CD4-positive, alpha-beta T cell treated with Interleukin-4 for 1 hour (primary cell): Measurements from ENCODE around the gene SLC4A5.

Source experiments
- DNase-seq, 2 donors: peaks; one replicate each; pipeline ENCODE4 v3.0.0-alpha.2; 2020 to 2022

The SLC4A5 gene

DNA sequence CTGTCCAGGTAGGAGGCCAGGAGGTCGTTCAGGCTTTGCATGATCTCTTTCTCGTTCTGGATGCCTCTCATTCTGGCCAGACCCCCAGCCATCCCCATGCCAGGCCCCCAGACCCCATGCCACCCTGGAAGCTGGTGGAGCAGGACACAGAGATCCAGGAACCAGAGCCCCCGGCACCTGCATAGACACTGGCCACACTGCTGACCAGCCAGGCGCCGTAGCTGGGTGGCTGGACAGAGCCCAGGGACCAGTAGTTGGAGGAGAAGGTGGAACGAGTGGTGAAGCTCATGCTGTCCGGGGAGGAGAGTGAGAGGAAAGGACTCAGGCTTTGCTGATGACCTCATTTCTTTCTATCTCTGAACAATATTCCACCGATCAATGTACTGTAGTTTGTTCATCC lies 35.5 kb downstream of the SLC4A5 start:
- DNase-seq = no peak

DNA sequence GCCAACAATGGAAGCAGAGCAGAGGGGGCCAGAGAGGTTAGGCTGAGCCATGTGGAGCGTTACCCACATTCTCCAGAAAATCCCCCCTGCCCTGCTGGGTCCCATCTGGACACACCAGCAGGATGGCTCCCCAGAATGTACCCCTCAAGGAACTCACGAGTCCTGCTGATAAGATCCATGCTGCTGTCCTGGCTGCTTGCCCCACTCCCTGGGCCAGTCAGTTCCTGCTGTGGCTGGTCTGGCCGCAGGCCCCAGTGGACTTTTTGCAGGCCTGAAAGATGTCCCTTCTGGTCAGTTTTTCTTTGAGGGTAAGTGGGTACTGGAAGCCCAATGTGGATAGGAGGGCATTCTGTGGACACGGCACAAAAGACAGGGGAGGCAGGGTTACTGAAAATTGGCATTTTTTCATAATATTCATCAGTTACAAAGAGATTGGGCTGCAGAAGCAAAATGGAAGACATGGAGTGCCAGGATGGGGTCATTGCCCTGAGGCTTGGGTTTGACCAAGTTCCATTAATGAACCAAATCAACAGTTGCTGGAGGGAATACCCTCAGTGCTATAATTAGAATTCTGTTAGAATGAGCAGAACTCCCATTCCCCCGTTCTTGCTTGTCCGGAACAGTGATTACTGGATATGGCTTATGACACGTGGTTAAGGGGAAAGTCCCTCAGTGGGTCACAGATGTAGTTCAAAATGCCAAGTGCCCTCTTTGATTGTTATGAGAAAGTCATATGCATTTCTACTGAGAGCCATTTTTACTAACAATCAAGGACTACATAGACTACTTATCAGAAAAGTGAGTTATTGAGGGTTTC lies 38.7 kb downstream of the SLC4A5 start:
- peak in 1 of 2 donors; percentile 3 for DNase-seq

DNA sequence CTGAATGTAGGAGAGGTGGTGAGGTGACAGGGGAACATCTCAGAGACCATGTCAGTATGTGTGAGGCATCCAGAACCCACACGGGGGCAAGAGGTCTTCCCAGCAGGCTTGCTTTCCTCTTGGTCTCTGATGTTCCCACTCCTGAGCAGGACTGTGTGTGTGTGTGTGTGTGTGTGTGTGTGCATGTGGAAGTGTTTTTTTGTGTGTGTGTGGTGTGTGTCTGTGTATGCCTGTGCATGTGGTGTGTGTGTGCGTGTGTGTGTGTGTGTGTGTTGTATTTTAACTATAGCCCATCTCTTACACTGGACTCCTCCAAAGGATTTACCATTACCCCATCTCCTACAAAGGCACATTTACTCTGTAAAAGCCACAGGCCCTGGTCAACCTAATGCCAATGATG lies 40.4 kb downstream of the SLC4A5 start:
- DNase-seq = no peak

DNA sequence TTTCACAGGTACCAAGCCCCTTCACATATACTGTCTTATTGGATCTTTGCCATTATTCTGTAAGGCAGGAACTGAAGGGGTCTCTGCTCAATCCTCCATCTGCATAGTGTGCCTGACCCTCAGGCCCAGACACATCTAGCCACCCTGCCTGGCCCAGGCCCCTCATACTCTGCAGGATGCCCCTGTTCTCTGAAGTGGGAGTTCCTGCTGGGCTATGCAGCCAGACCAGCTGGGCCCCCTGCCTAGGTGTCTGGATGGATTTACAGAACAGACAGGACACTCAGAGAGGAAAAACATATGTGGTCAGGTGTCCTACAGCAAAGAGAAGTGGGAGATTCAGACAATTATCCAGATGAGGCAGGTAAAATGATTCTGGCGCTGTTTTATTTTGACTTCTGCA lies 42.0 kb downstream of the SLC4A5 start:
- no peak for DNase-seq

GRCh38 chr2:74300506-74300905 lies 42.7 kb downstream of the SLC4A5 start:
- no peak for DNase-seq

DNA sequence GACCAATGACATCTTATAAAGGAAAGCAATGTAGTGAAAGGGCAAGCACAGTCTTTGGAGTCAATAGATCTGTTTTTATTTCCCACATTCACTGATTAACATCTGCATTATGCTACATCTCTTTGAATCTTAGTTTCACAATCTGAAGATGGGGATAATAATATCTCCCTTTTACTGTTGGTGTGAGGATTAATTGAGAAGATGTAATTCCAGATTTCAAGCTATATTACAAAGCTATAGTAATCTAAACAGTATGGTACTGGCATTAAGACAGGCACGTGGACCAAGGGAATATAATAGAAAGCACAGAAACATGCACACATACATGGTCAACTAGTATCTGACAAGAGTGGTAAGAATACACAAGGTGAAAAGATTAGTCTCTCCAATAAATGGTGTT lies 45.3 kb downstream of the SLC4A5 start:
- no peak for DNase-seq

DNA sequence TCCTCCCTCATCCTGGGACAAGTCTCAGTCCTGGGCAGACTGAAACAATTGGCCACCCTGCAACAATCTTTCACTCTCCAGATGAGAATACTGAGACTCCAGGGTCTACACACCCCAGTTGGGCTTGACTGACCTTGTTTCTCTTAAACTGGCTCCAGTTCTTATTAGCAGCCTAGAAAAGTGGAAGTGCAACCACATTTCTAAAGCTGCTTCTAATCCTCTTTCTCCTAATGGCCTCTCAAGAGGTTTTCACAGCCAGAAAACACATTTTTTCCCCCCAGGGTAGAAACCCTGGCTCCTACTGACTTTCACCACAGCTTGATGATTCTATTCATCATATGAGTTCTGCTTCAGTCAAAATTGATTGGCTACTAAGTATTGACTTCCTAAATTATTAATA lies 45.8 kb downstream of the SLC4A5 start:
- DNase-seq = no peak

- no peak for DNase-seq
These were observed 49.8 kb downstream of the SLC4A5 start for GRCh38 chr2:74293191-74293991.

DNA sequence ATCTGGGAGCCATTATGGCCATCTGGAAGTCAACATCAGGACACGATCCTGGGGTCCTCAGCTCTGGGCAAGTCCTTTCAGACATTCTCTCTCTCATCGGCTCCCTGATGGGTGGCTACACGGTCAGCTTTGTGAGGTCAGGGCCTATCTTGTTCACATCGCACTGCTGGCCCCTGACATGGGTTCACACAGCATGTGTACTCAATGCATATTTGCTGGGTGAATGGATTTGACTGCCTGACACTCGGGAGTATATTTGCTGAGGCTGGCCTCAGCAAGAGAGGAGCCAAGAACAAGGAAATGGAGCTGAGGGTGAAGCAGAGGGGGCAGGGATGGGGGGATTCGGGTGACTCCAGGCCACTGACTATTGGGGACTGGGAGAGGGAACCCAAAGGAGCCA lies 50.5 kb downstream of the SLC4A5 start:
- DNase-seq = no peak

- no peak for DNase-seq
These were observed 51.2 kb downstream of the SLC4A5 start for GRCh38 chr2:74291886-74292621.

- DNase-seq = peak in 1 of 2 donors; percentile 82
These were observed 52.0 kb downstream of the SLC4A5 start for GRCh38 chr2:74291218-74291544.

GRCh38 chr2:74290466-74291217 lies 52.6 kb downstream of the SLC4A5 start:
- peak; percentile 71 to 81 for DNase-seq

DNA sequence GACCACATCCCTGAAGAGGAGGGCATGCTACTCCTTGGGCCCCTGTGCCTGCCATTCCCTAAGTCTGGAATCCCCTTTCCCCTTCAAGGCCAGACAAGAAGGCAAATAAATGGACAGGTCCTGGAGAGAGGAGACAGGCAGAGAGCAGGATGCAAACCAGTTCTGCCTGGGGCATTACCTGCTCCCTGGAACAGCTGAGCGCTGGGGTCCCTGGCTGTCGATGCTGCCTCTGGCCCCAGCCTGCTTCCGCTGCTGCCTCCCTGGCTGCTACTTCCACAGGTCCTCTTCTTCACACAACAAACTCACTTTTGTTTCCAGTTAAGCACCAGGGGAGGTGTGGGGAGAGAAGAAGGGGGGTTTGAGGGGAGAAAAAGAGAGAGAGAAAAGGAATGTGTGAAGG lies 53.1 kb downstream of the SLC4A5 start:
- no peak for DNase-seq

DNA sequence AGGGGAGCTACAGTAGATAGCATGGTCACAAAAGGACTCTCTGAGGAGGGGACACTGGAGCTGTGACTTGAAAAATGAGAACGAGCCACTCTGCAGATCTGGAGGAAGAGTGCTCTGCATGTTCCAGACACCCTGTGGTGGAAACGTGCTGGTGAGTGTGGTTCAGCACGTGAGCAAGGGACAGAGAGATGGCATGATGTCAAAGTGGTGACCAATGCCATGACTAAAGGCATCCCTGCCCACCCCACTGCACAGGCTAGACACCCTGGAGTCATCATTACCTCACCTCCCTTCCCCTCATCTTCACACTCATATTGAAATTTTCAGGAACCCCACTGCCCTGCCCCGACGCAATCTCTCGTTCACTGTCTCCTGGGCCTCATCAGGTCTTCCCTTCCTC lies 56.5 kb downstream of the SLC4A5 start:
- DNase-seq = no peak

- DNase-seq = no peak
These were observed 61.9 kb downstream of the SLC4A5 start for GRCh38 chr2:74281141-74281975.

DNA sequence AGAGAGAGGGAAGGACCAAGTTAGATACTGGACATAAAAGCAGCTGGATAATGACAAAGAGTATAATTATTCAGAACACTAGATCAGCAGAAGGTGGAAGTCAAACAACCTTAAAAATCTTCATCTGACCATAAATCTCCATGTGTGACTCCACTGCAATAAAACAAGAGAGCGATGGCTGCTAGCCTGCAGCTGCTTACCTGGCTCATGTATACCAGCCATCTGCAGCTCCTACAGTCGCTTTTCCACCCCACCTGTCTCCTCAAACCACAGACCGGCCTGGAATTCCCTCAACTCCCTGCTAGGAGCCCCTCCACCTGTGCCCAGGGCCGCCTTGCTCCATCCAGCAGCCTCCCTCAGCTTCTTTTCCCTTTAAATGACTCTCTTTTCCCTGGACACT lies 64.5 kb downstream of the SLC4A5 start:
- no peak for DNase-seq

DNA sequence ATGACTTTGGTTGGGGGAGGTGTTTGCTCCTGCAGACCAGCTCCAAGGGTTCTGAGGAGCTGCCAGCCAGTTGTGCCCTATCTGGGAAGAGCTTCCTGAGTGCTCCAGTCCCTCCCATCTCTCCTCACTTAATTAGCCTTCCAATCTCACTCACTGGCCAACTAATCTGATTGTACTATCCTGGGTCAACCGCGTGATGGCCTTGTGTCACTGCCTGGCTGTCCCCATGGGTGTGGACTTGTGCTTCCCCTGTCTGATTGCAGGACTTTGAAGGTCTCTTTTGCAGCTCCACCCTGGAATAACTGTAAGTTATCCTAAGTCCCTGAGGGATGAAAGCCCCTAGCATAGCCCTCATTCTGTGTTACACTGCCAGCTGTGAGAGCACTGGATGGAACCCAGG lies 65.0 kb downstream of the SLC4A5 start:
- DNase-seq = no peak

DNA sequence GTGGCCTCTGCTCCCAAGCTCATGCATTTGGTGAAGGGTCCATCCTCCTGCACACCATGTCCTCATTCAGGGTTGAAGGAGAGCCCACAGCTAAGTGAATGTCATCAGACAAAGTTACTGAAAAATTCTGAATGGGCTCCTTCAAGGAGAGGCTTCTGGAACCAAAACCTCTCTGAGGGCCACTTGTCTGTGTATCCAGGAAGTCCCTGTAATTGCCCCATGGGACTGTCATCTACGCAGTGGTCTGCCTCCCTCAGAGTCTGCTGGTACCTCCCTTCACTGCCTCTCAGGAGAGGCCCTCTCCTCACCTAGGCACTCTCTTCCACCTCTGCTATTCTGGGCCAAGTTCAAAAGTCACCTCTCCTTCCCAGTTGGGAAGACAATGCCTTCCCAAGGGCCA lies 68.0 kb downstream of the SLC4A5 start:
- no peak for DNase-seq

DNA sequence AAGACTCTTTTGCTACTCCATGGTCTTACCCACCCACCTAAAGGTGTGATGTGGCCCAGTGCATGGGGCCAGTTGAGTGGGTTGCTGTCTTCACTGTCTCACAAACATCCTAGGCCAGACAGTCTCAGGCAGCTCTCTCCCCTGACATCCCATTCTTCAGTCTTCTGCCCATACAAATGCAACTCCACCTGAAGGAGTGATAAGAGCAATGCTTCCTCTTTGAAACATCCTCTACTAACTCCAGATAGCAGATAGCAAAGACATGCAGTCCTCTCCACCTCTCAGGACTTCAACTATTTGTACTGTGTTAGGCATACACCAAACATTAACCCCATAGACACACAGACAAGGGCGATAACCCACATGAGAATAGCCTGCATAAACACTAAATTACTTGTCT lies 73.5 kb downstream of the SLC4A5 start:
- no peak for DNase-seq

- peak; percentile 76 to 87 for DNase-seq
These were observed 76.1 kb downstream of the SLC4A5 start for GRCh38 chr2:74267068-74267467.

DNA sequence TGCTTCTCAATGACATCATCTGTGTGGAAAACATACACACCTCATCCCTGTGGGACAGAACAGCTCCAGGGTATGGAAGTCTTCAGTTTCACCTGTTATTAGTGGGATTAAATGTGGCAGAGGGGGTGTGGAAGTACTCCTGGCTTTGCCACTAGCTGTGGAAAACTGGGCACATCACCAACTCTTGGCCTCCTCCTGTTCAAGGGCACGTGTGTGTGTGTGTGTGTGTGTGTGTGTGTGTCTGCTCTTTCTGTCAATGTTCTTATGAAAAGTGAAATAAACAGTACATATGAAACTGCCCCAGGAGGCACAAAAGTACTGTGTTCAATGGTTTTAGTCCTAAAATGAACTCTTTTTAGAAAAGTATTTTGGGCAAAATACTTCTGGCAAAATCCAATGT lies 78.9 kb downstream of the SLC4A5 start:
- DNase-seq = no peak

GRCh38 chr2:74262681-74263080 lies 80.5 kb downstream of the SLC4A5 start:
- no peak for DNase-seq
